ENCODE measurements around the gene CYP4X1.

GRCh38 chr1:47003896-47004403 lies 19.5 kb upstream of the CYP4X1 start:
- TF ChIP-seq, protein P1, sequence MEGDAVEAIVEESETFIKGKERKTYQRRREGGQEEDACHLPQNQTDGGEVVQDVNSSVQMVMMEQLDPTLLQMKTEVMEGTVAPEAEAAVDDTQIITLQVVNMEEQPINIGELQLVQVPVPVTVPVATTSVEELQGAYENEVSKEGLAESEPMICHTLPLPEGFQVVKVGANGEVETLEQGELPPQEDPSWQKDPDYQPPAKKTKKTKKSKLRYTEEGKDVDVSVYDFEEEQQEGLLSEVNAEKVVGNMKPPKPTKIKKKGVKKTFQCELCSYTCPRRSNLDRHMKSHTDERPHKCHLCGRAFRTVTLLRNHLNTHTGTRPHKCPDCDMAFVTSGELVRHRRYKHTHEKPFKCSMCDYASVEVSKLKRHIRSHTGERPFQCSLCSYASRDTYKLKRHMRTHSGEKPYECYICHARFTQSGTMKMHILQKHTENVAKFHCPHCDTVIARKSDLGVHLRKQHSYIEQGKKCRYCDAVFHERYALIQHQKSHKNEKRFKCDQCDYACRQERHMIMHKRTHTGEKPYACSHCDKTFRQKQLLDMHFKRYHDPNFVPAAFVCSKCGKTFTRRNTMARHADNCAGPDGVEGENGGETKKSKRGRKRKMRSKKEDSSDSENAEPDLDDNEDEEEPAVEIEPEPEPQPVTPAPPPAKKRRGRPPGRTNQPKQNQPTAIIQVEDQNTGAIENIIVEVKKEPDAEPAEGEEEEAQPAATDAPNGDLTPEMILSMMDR (IDR thresholded peaks at IDR 0.05), result no peak
- no peak for TF ChIP-seq POLR2A (IDR thresholded peaks at IDR 0.05)
- TF ChIP-seq POLR2AphosphoS5 (IDR thresholded peaks at IDR 0.05), result no peak
